Tibial nerve (tissue), 4 donors: ENCODE results near the gene ACRV1. TPM values are rescaled to one million over a fixed set of nuclear protein-coding genes. Genes with fewer than 3 reads are reported as not detected.

Experiments
- DNase-seq, 2 donors: peaks; one replicate each; pipeline ENCODE4 v3.0.0-alpha.2; 2019; ENCODE audit warnings: low spot score in 2 of 2
- H3K27ac ChIP-seq, 4 donors: fragments of 200-600 bp; sonication (generic) in 3 of 4; one replicate each; pipeline ENCODE4 v1.5.1; 2017 to 2019; ENCODE audit warnings: mild to moderate bottlenecking in 1 of 4
- H3K27me3 ChIP-seq, 2 donors: fragments of 200-600 bp; sonication (generic) in 1 of 2; one replicate each; pipeline versions ENCODE4 v1.5.1 to v1.6.0; 2017 to 2019
- H3K36me3 ChIP-seq, 3 donors: fragments of 200-600 bp; sonication (generic); one replicate each; pipeline ENCODE4 v1.5.1; 2018 to 2019
- H3K4me1 ChIP-seq, 4 donors: fragments of 200-600 bp; sonication (generic) in 3 of 4; one replicate each; pipeline ENCODE4 v1.5.1; 2017 to 2019
- H3K4me3 ChIP-seq, 4 donors: fragments of 200-600 bp; sonication (generic) in 3 of 4; one replicate each; pipeline ENCODE4 v1.5.1; 2017 to 2019; ENCODE audit warnings: mild to moderate bottlenecking in 1 of 4, moderate library complexity in 1 of 4
- H3K9me3 ChIP-seq, 4 donors: fragments of 200-600 bp; sonication (generic) in 3 of 4; one replicate each; pipeline ENCODE4 v1.5.1; 2017 to 2019
- CTCF ChIP-seq, 5 experiments: fragments of 200-600 bp in 3 of 5; fragments of 450-650 bp in 2 of 5; sonication (generic) in 3 of 5; IDR thresholded peaks; one replicate each; pipeline ENCODE4 v1.5.1; 2016 to 2019; ENCODE audit warnings: antibody characterized with exemption in 5 of 5, mild to moderate bottlenecking in 3 of 5, moderate library complexity in 2 of 5
- EP300 ChIP-seq, 2 donors: sonication (generic); formaldehyde crosslinking; IDR thresholded peaks; one replicate each; pipeline ENCODE4 v1.6.1; 2017; ENCODE audit warnings: antibody characterized with exemption in 2 of 2, mild to moderate bottlenecking in 1 of 2
- POLR2A ChIP-seq, 2 donors: fragments of 450-650 bp; IDR thresholded peaks; one replicate each; pipeline ENCODE4 v1.6.1; 2017; ENCODE audit warnings: antibody characterized with exemption in 2 of 2, mild to moderate bottlenecking in 2 of 2, moderate library complexity in 2 of 2
- WGBS, 2 donors: methylation state at CpG; one replicate each; pipeline ENCODE4 v1.1.5; 2018; 5-methylcytosine and 5-hydroxymethylcytosine counted together
- total RNA-seq, 4 donors: library from RNA; depleted of rRNA; stranded (reverse); fragments of >200 nt; gene quantifications; one replicate each; pipeline ENCODE4 v1.1.0, GENCODE V29; 2016

Gene ACRV1
- total RNA-seq, 4 donors from 2014 or later, result not detected

GRCh38 chr11:125689274-125689859, 8.7 kb upstream of the ACRV1 start:
- DNase-seq, result no peak
- TF ChIP-seq CTCF (IDR thresholded peaks at IDR 0.05) (no peak), POLR2A (IDR thresholded peaks at IDR 0.05) (no peak), EP300 (IDR thresholded peaks at IDR 0.05) (no peak)
- WGBS, 2 donors, result 81 to 82% methylated on average over 6 of the region's 6 CpGs
- Histone ChIP-seq H3K4me1 (no peaks in the 10 kb centered on the region), H3K36me3 (no peaks in the 10 kb centered on the region), H3K9me3 (peaks cover 0 to 7% (median 0%) of the 10 kb centered on the region in 4 donors), H3K27ac (no peak overlapping the region), H3K4me3 (no peak overlapping the region), H3K27me3 (no peaks in the 10 kb centered on the region)

GRCh38 chr11:125688632-125689031, 8.0 kb upstream of the ACRV1 start:
- no peak for TF ChIP-seq CTCF (IDR thresholded peaks at IDR 0.05)
- no peak for TF ChIP-seq POLR2A (IDR thresholded peaks at IDR 0.05)
- no peak overlapping the region for H3K4me3 ChIP-seq
- DNase-seq, result no peak
- H3K4me1 ChIP-seq, result no peaks in the 10 kb centered on the region
- peaks cover 0 to 7% (median 0%) of the 10 kb centered on the region in 4 donors for H3K9me3 ChIP-seq
- no peaks in the 10 kb centered on the region for H3K27me3 ChIP-seq
- WGBS, 2 donors, result 96 to 98% methylated on average over 3 of the region's 3 CpGs
- no peaks in the 10 kb centered on the region for H3K36me3 ChIP-seq
- no peak overlapping the region for H3K27ac ChIP-seq

- no peaks in the 10 kb centered on the region for H3K27me3 ChIP-seq
- no peak for DNase-seq
- TF ChIP-seq POLR2A (IDR thresholded peaks at IDR 0.05), result no peak
- no peak for TF ChIP-seq EP300 (IDR thresholded peaks at IDR 0.05)
- TF ChIP-seq CTCF (IDR thresholded peaks at IDR 0.05), result no peak
- H3K4me1 ChIP-seq, result no peaks in the 10 kb centered on the region
- 89 to 90% methylated on average over 11 of the region's 11 CpGs for WGBS, 2 donors
- peaks cover 0 to 7% (median 0%) of the 10 kb centered on the region in 4 donors for H3K9me3 ChIP-seq
- no peak overlapping the region for H3K4me3 ChIP-seq
- H3K27ac ChIP-seq, result no peak overlapping the region
- H3K36me3 ChIP-seq, result no peaks in the 10 kb centered on the region
Observed at GRCh38 chr11:125688066-125688465, 7.4 kb upstream of the ACRV1 start.

- Histone ChIP-seq H3K9me3 (peaks cover 0 to 7% (median 0%) of the 10 kb centered on the region in 4 donors), H3K27ac (no peak overlapping the region), H3K4me3 (no peak overlapping the region), H3K36me3 (no peaks in the 10 kb centered on the region), H3K27me3 (no peaks in the 10 kb centered on the region), H3K4me1 (no peaks in the 10 kb centered on the region)
- 65 to 68% methylated on average over 9 of the region's 9 CpGs for WGBS, 2 donors
- TF ChIP-seq CTCF (IDR thresholded peaks at IDR 0.05) (no peak), POLR2A (IDR thresholded peaks at IDR 0.05) (no peak), EP300 (IDR thresholded peaks at IDR 0.05) (no peak)
- no peak for DNase-seq
Observed at GRCh38 chr11:125685228-125685627, 4.6 kb upstream of the ACRV1 start.

- 96 to 98% methylated on average over 2 of the region's 2 CpGs for WGBS, 2 donors
- Histone ChIP-seq H3K4me1 (no peaks in the 10 kb centered on the region), H3K27me3 (no peaks in the 10 kb centered on the region), H3K36me3 (no peaks in the 10 kb centered on the region), H3K4me3 (no peak overlapping the region), H3K27ac (no peak overlapping the region), H3K9me3 (no peaks in the 10 kb centered on the region)
- TF ChIP-seq POLR2A (IDR thresholded peaks at IDR 0.05) (no peak), EP300 (IDR thresholded peaks at IDR 0.05) (no peak), CTCF (IDR thresholded peaks at IDR 0.05) (no peak)
- no peak for DNase-seq
Observed at GRCh38 chr11:125679837-125680236, 810 bp downstream of the ACRV1 start.
